Endodermal cell (in vitro differentiated cells): ENCODE results near the gene RBCK1. TPM values are rescaled to one million over a fixed set of nuclear protein-coding genes. Genes with fewer than 3 reads are reported as not detected.
"Not testable (repeated sequence)": the region's sequence is repeated elsewhere in the genome, so short reads cannot be mapped to it uniquely, and the experiment has no call there.

ENCODE experiments used
- DNase-seq: peaks from one replicate; pipeline ENCODE4 v3.0.0-alpha.2; 2017
- H3K27ac ChIP-seq: 2 replicates; pipeline ENCODE4 v1.5.1; 2013; ENCODE audit warnings: mild to moderate bottlenecking, low read depth, low read length, moderate library complexity
- H3K27me3 ChIP-seq: 2 replicates; pipeline ENCODE4 v1.6.1; 2013; ENCODE audit warnings: mild to moderate bottlenecking, low read length, moderate library complexity; ENCODE audit not compliant: insufficient read depth, control insufficient read depth, poor library complexity, severe bottlenecking
- H3K36me3 ChIP-seq: 2 replicates; pipeline ENCODE4 v1.7.0; 2013; ENCODE audit warnings: mild to moderate bottlenecking, low read length, moderate library complexity; ENCODE audit not compliant: control insufficient read depth, insufficient read depth
- H3K4me1 ChIP-seq: one replicate; pipeline ENCODE4 v1.7.0; 2013; ENCODE audit warnings: low read length; ENCODE audit not compliant: control insufficient read depth, insufficient read depth
- H3K4me3 ChIP-seq: 2 replicates; pipeline ENCODE4 v1.5.1; 2013; ENCODE audit warnings: mild to moderate bottlenecking, low read length, moderate library complexity
- H3K9ac ChIP-seq: 2 replicates; pipeline ENCODE4 v1.6.1; 2013; ENCODE audit warnings: mild to moderate bottlenecking, low read length, moderate library complexity; ENCODE audit not compliant: poor library complexity, severe bottlenecking; ENCODE audit errors: extremely low read depth
- H3K9me3 ChIP-seq: 2 replicates; pipeline ENCODE4 v1.6.1; 2013; ENCODE audit warnings: mild to moderate bottlenecking, low read length, moderate library complexity; ENCODE audit not compliant: control insufficient read depth
- H3K27ac Mint-ChIP-seq: 2 replicates; pipeline ENCODE4 v1.8.0; 2020; ENCODE audit warnings: mixed read lengths
- H3K27me3 Mint-ChIP-seq: 2 replicates; pipeline ENCODE4 v1.8.0; 2021; ENCODE audit warnings: mild to moderate bottlenecking, mixed read lengths; ENCODE audit not compliant: insufficient read depth
- H3K36me3 Mint-ChIP-seq: 2 replicates; pipeline ENCODE4 v1.8.0; 2020; ENCODE audit warnings: low read depth, mixed read lengths
- H3K4me1 Mint-ChIP-seq: 2 replicates; pipeline ENCODE4 v1.8.0; 2020; ENCODE audit warnings: mixed read lengths
- H3K4me3 Mint-ChIP-seq: 2 replicates; pipeline ENCODE4 v1.8.0; 2020; ENCODE audit warnings: mild to moderate bottlenecking, moderate library complexity, mixed read lengths
- H3K9me3 Mint-ChIP-seq: 2 replicates; pipeline ENCODE4 v1.8.0; 2020; ENCODE audit warnings: mild to moderate bottlenecking, mixed read lengths
- CTCF ChIP-seq: fragments of 200-600 bp; sonication (generic); conservative IDR thresholded peaks from 2 replicates; pipeline ENCODE4 v1.5.0; 2021; ENCODE audit warnings: antibody characterized with exemption, mild to moderate bottlenecking
- WGBS, 2 experiments: methylation state at CpG; one replicate each; pipeline versions ENCODE4 v1.1.5 to v1.1.7; 2013; ENCODE audit warnings: missing lambda C conversion rate in 2 of 2, mixed read lengths in 1 of 2; ENCODE audit not compliant: insufficient coverage in 1 of 2, insufficient read length in 1 of 2; 5-methylcytosine and 5-hydroxymethylcytosine counted together
- total RNA-seq, 2 donors: library from RNA; stranded (reverse); fragmentation: NEBNext Ultra II Directional in 1 of 2; extraction: Animal tissue kit (Norgen Biotek cat#: 25700) in 1 of 2; gene quantifications; 2 replicates in 1 of 2; 3 replicates in 1 of 2; pipeline ENCODE4 v1.2.1, GENCODE V29; 2021

RBCK1 gene
- total RNA-seq, 2 donors from 2014 or later, result 61.7 to 63.7 TPM

- no peaks in the 10 kb centered on the region for H3K36me3 ChIP-seq
- DNase-seq, result no peak
- Mint-ChIP-seq H3K9me3 (no peaks in the 10 kb centered on the region), H3K27me3 (no peaks in the 10 kb centered on the region), H3K4me1 (peaks cover 4% of the 10 kb centered on the region), H3K4me3 (no peak overlapping the region), H3K36me3 (peaks cover 5% of the 10 kb centered on the region), H3K27ac (no peak overlapping the region)
- WGBS, 2 experiments, result 94 to 95% methylated on average over 8 to 29 of the region's 29 CpGs
- no peak overlapping the region for H3K4me3 ChIP-seq
- no peak overlapping the region for H3K27ac ChIP-seq
- H3K9me3 ChIP-seq, result no peaks in the 10 kb centered on the region
- no peaks in the 10 kb centered on the region for H3K27me3 ChIP-seq
- no peak for TF ChIP-seq CTCF
- H3K9ac ChIP-seq, result no peak overlapping the region
- H3K4me1 ChIP-seq, result no peaks in the 10 kb centered on the region
Observed at GRCh38 chr20:391041-391711, 16.9 kb upstream of the RBCK1 start.

- H3K9ac ChIP-seq, H3K27me3 Mint-ChIP-seq, H3K27ac ChIP-seq, H3K4me3 Mint-ChIP-seq, H3K4me3 ChIP-seq, H3K4me1 Mint-ChIP-seq, H3K9me3 ChIP-seq, H3K36me3 Mint-ChIP-seq, H3K4me1 ChIP-seq, H3K9me3 Mint-ChIP-seq, DNase-seq, H3K27ac Mint-ChIP-seq, H3K27me3 ChIP-seq, H3K36me3 ChIP-seq: not testable (repeated sequence)
- WGBS, 2 experiments, result 87 to 100% methylated on average over 2 of the region's 2 CpGs
Observed at GRCh38 chr20:393296-393695, 14.8 kb upstream of the RBCK1 start.

- no peaks in the 10 kb centered on the region for H3K4me1 ChIP-seq
- H3K27ac Mint-ChIP-seq, result no peak overlapping the region
- DNase-seq, result no peak
- H3K27ac ChIP-seq, result no peak overlapping the region
- 95% methylated on average over 23 to 24 of the region's 24 CpGs for WGBS, 2 experiments
- no peak for TF ChIP-seq CTCF
- no peak overlapping the region for H3K9ac ChIP-seq
- no peaks in the 10 kb centered on the region for H3K36me3 ChIP-seq
- peaks cover 2% of the 10 kb centered on the region for H3K36me3 Mint-ChIP-seq
- no peak overlapping the region for H3K4me3 ChIP-seq
- H3K4me3 Mint-ChIP-seq, result no peak overlapping the region
- no peaks in the 10 kb centered on the region for H3K9me3 Mint-ChIP-seq
- no peaks in the 10 kb centered on the region for H3K4me1 Mint-ChIP-seq
- H3K27me3 ChIP-seq, result no peaks in the 10 kb centered on the region
- no peaks in the 10 kb centered on the region for H3K9me3 ChIP-seq
- H3K27me3 Mint-ChIP-seq, result no peaks in the 10 kb centered on the region
Observed at GRCh38 chr20:396252-396618, 11.9 kb upstream of the RBCK1 start.
